SK-N-SH (cell line): Measurements from ENCODE around the gene C16orf74. TPM values are rescaled to one million over a fixed set of nuclear protein-coding genes. Genes with fewer than 3 reads are reported as not detected.

Experiments
- CTCF ChIA-PET: fragments of 300-600, 350-600 bp; formaldehyde crosslinking; extraction: SDS; loops from one replicate; lab custom pipeline; 2021; lab: Yijun Ruan, JAX
- POLR2A ChIA-PET: fragments of 350-600 bp; sonication (Branson Sonifier 250); formaldehyde crosslinking; extraction: SDS; loops from one replicate; lab custom pipeline; 2020; ENCODE audit warnings: antibody characterized with exemption, inconsistent platforms; lab: Yijun Ruan, JAX
- DNase-seq: peaks from one replicate; pipeline ENCODE4 v3.0.0; 2012
- H2AFZ ChIP-seq: fragments of 200-600 bp; sonication (generic); 2 replicates; pipeline ENCODE4 v1.8.1; 2016; ENCODE audit warnings: antibody characterized with exemption, mild to moderate bottlenecking, low read depth
- H3F3A ChIP-seq: fragments of 200-600 bp; sonication (generic); replicated peaks from 2 replicates; pipeline ENCODE3; 2016; ENCODE audit warnings: antibody characterized with exemption, mild to moderate bottlenecking; ENCODE audit not compliant: insufficient read depth
- H3K27ac ChIP-seq, 2 experiments: fragments of 200-500 bp in 1 of 2; fragments of 200-600 bp in 1 of 2; sonication (Bioruptor generic) in 1 of 2; sonication (generic), shearing (Covaris generic) in 1 of 2; 2 replicates each; pipeline versions ENCODE4 v1.5.1 to v1.6.1; 2014 to 2016; ENCODE audit warnings: low read depth in 2 of 2, inconsistent platforms in 1 of 2, low read length in 1 of 2, mild to moderate bottlenecking in 1 of 2, mixed read lengths in 1 of 2
- H3K27me3 ChIP-seq: fragments of 200-600 bp; sonication (generic), shearing (Covaris generic); 2 replicates; pipeline ENCODE4 v1.6.1; 2016; ENCODE audit warnings: mixed run types; ENCODE audit not compliant: insufficient read depth
- H3K36me3 ChIP-seq, 2 experiments: fragments of 200-500 bp in 1 of 2; fragments of 200-600 bp in 1 of 2; sonication (Bioruptor generic) in 1 of 2; sonication (generic) in 1 of 2; replicated peaks in 1 of 2; 2 replicates each; pipeline versions ENCODE3 to v1.5.1; 2014 to 2016; ENCODE audit warnings: low read length in 1 of 2, mild to moderate bottlenecking in 1 of 2; ENCODE audit not compliant: insufficient read depth in 2 of 2, control insufficient read depth in 1 of 2
- H3K4me1 ChIP-seq, 2 experiments: fragments of 200-500 bp in 1 of 2; fragments of 200-600 bp in 1 of 2; sonication (Bioruptor generic) in 1 of 2; sonication (generic), shearing (Covaris generic) in 1 of 2; 2 replicates each; pipeline versions ENCODE4 v1.5.1 to v1.6.1; 2014 to 2016; ENCODE audit warnings: low read depth in 1 of 2, low read length in 1 of 2, mixed run types in 1 of 2; ENCODE audit not compliant: insufficient read depth in 2 of 2, control insufficient read depth in 1 of 2
- H3K4me2 ChIP-seq: fragments of 200-600 bp; sonication (generic), shearing (Covaris generic); 2 replicates; pipeline ENCODE4 v1.6.1; 2017; ENCODE audit warnings: mixed run types
- H3K4me3 ChIP-seq, 2 experiments: fragments of 200-500 bp in 1 of 2; fragments of 200-600 bp in 1 of 2; sonication (Bioruptor generic) in 1 of 2; sonication (generic), shearing (Covaris generic) in 1 of 2; 2 replicates each; pipeline versions ENCODE4 v1.5.1 to v1.8.1; 2014 to 2016; ENCODE audit warnings: low read depth in 2 of 2, inconsistent platforms in 1 of 2, low read length in 1 of 2, mild to moderate bottlenecking in 1 of 2, mixed read lengths in 1 of 2, moderate library complexity in 1 of 2
- H3K79me2 ChIP-seq: fragments of 200-600 bp; sonication (generic); 2 replicates; pipeline ENCODE4 v1.8.1; 2017; ENCODE audit warnings: mild to moderate bottlenecking; ENCODE audit not compliant: insufficient read depth
- H3K9ac ChIP-seq: fragments of 200-600 bp; sonication (generic); 2 replicates; pipeline ENCODE4 v1.6.1; 2017; ENCODE audit warnings: mixed run types
- H3K9me2 ChIP-seq: fragments of 200-600 bp; sonication (generic); 2 replicates; pipeline ENCODE4 v1.6.1; 2017; ENCODE audit warnings: mixed run types
- H3K9me3 ChIP-seq: fragments of 200-600 bp; sonication (generic); 2 replicates; pipeline ENCODE4 v1.6.1; 2017; ENCODE audit warnings: mixed run types, mild to moderate bottlenecking, moderate library complexity
- H4K20me1 ChIP-seq: fragments of 200-600 bp; sonication (generic); 2 replicates; pipeline ENCODE4 v1.6.1; 2017; ENCODE audit warnings: mild to moderate bottlenecking, mixed run types; ENCODE audit not compliant: insufficient read depth
- ELF1 ChIP-seq: IDR thresholded peaks from 2 replicates; pipeline ENCODE4 v1.4.0; 2012
- EP300 ChIP-seq, 2 experiments: IDR thresholded peaks; 2 replicates each; pipeline versions ENCODE4 v1.4.0 to v1.6.1; 2012; ENCODE audit warnings: borderline replicate concordance in 1 of 2, low read depth in 1 of 2, low read length in 1 of 2
- EZH2phosphoT487 ChIP-seq: fragments of 200-600 bp; sonication (generic); IDR thresholded peaks from 2 replicates; pipeline ENCODE4 v1.6.1; 2017; ENCODE audit warnings: low read depth, mixed run types, mild to moderate bottlenecking, antibody characterized with exemption, moderate library complexity, borderline replicate concordance
- FOSL2 ChIP-seq: IDR thresholded peaks from 2 replicates; pipeline ENCODE4 v1.4.0; 2012; ENCODE audit warnings: low read depth, mild to moderate bottlenecking, moderate library complexity, borderline replicate concordance
- GATA2 ChIP-seq: sonication (generic); formaldehyde crosslinking; IDR thresholded peaks from 2 replicates; pipeline ENCODE4 v1.5.0; 2020; ENCODE audit warnings: mild to moderate bottlenecking, missing genetic modification reagents
- JUND ChIP-seq: IDR thresholded peaks from 2 replicates; pipeline ENCODE4 v1.4.0; 2012
- MEF2A ChIP-seq: IDR thresholded peaks from 2 replicates; pipeline ENCODE4 v1.4.0; 2012; ENCODE audit warnings: low read depth, borderline replicate concordance
- MXI1 ChIP-seq: IDR thresholded peaks from 2 replicates; pipeline ENCODE4 v1.6.1; 2012; ENCODE audit warnings: mild to moderate bottlenecking, low read depth, low read length, improper control_type of control experiment
- NFIC ChIP-seq: IDR thresholded peaks from 2 replicates; pipeline ENCODE4 v1.4.0; 2012; ENCODE audit warnings: borderline replicate concordance
- NRF1 ChIP-seq: IDR thresholded peaks from 2 replicates; pipeline ENCODE4 v1.6.1; 2012; ENCODE audit warnings: low read depth, mild to moderate bottlenecking, low read length
- RAD21 ChIP-seq: IDR thresholded peaks from 2 replicates; pipeline ENCODE4 v1.6.1; 2012; ENCODE audit warnings: mild to moderate bottlenecking, low read length
- RCOR1 ChIP-seq: fragments of 150-350 bp; IDR thresholded peaks from 2 replicates; pipeline ENCODE4 v1.6.1; 2017; ENCODE audit warnings: antibody characterized with exemption, low read length
- RFX5 ChIP-seq: IDR thresholded peaks from 2 replicates; pipeline ENCODE4 v1.6.1; 2012; ENCODE audit warnings: mild to moderate bottlenecking, improper control_type of control experiment, low read length
- SIN3A ChIP-seq: IDR thresholded peaks from 2 replicates; pipeline ENCODE4 v1.6.1; 2012; ENCODE audit warnings: low read depth, mild to moderate bottlenecking, low read length, moderate library complexity, borderline replicate concordance
- TAF1 ChIP-seq: IDR thresholded peaks from 2 replicates; pipeline ENCODE4 v1.6.1; 2012; ENCODE audit warnings: low read depth, mild to moderate bottlenecking, low read length, moderate library complexity, borderline replicate concordance
- TCF12 ChIP-seq: IDR thresholded peaks from 2 replicates; pipeline ENCODE4 v1.4.0; 2012
- TEAD4 ChIP-seq: IDR thresholded peaks from 2 replicates; pipeline ENCODE4 v1.4.0; 2012; ENCODE audit warnings: mild to moderate bottlenecking, borderline replicate concordance; ENCODE audit not compliant: insufficient read depth
- WGBS: methylation state at CpG from one replicate; pipeline ENCODE4 v1.1.6; 2017; ENCODE audit warnings: low lambda C conversion rate; 5-methylcytosine and 5-hydroxymethylcytosine counted together
- polyA plus RNA-seq, 3 experiments: library from polyadenylated mRNA; depleted of rRNA; stranded (reverse); fragments of >200 nt; gene quantifications; 2 replicates each; pipeline ENCODE4 v1.2.3, GENCODE V29; 2012
- TF ChIP-seq, protein P1 (sequence below): IDR thresholded peaks from 2 replicates; pipeline ENCODE4 v1.4.0; 2012; ENCODE audit warnings: low read depth
- TF ChIP-seq, protein P2 (sequence below): IDR thresholded peaks from 2 replicates; pipeline ENCODE4 v1.4.0; 2012; ENCODE audit warnings: low read depth, borderline replicate concordance
- TF ChIP-seq, protein P3 (sequence below): IDR thresholded peaks from 2 replicates; pipeline ENCODE4 v1.6.1; 2012; ENCODE audit warnings: mild to moderate bottlenecking, low read depth, low read length, moderate library complexity
- TF ChIP-seq, protein P4 (sequence below): IDR thresholded peaks from 2 replicates; pipeline ENCODE4; 2012
- TF ChIP-seq, protein P5 (sequence below): fragments of 200-600 bp; sonication (generic); IDR thresholded peaks from 2 replicates; pipeline ENCODE4 v1.6.1; 2017; ENCODE audit warnings: antibody characterized with exemption, mild to moderate bottlenecking, moderate library complexity
- TF ChIP-seq, protein P6 (sequence below): fragments of 150-350 bp; IDR thresholded peaks from 2 replicates; pipeline ENCODE4 v1.6.1; 2017; ENCODE audit warnings: antibody characterized with exemption, low read length, low read depth, borderline replicate concordance

C16orf74 gene
- polyA plus RNA-seq, 1 of the 3 experiments (the other 2 are of a cell fraction) = 27.2 TPM

DNA sequence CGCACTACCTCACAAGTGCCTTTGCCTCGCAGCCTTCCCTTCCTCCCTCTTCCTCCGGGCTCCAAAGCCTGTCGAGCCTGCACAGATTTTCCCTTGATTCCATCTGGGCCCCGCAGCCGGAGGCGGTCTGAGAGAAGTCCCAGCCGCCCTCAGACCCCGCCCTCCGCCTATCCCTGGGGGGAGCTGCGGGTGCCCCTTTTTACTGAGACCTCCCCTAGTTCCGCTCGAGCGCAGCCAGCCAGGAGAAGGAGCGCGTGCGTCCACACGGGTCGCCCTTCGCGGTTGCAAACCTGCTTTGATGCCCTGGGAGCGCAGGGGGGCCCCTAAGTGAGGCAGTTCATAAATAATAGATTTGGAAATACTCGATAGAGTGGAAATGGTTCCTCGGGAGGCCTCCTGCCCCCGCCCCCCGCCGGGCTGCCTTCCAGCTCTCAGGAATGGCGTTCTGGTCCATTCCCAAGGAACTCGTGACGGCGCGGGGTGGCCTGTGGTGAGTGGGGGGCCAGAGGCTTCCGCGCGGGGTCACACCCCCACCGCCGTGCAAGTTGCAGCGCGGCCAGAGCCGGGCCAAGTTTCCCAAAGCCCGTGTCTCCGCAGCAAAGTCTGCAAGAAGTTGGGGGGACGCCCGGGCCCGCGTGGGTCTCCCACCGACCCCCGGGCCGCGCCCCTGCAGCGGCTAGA, 610 bp downstream of the C16orf74 start:
- Histone ChIP-seq H3K4me2 (peak overlapping the region; percentile 98), H3K9me2 (no peaks in the 10 kb centered on the region), H3K9me3 (no peaks in the 10 kb centered on the region), H3K4me1 (peaks cover 14 to 20% of the 10 kb centered on the region in 2 experiments; a peak in 2 of 4 replicates), H3K27me3 (no peaks in the 10 kb centered on the region), H2AFZ (peak overlapping the region; percentile 87), H3K4me3 (peak overlapping the region; percentile 60 to 84), H4K20me1 (0 out of 2 replicates have a peak, but pooled peaks cover 3% of the 10 kb centered on the region), H3K27ac (no peak overlapping the region; a peak in 1 of 4 replicates), H3K9ac (peak overlapping the region; percentile 63; the same call in 1 of the 2 replicates), H3K36me3 (no peaks in the 10 kb centered on the region), H3K79me2 (peaks cover 28% of the 10 kb centered on the region), H3F3A (peaks cover 14% of the 10 kb centered on the region)
- peak; percentile 76 for DNase-seq
- POLR2A ChIA-PET = no interaction called here
- CTCF ChIA-PET = interaction anchor here (1.0 to 1.7 kb wide), 3 partner anchors 11 to 33 kb away, joined by 4 read pairs; no protein-coding TSS in a partner anchor
- WGBS = 3% methylated on average over 33 of the region's 51 CpGs
- no peak for TF ChIP-seq GATA2 (CRISPR knock-in tag)
- TF ChIP-seq, protein P1, sequence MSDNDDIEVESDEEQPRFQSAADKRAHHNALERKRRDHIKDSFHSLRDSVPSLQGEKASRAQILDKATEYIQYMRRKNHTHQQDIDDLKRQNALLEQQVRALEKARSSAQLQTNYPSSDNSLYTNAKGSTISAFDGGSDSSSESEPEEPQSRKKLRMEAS = peak; percentile 57
- TF ChIP-seq MXI1 = no peak
- TF ChIP-seq, protein P2, sequence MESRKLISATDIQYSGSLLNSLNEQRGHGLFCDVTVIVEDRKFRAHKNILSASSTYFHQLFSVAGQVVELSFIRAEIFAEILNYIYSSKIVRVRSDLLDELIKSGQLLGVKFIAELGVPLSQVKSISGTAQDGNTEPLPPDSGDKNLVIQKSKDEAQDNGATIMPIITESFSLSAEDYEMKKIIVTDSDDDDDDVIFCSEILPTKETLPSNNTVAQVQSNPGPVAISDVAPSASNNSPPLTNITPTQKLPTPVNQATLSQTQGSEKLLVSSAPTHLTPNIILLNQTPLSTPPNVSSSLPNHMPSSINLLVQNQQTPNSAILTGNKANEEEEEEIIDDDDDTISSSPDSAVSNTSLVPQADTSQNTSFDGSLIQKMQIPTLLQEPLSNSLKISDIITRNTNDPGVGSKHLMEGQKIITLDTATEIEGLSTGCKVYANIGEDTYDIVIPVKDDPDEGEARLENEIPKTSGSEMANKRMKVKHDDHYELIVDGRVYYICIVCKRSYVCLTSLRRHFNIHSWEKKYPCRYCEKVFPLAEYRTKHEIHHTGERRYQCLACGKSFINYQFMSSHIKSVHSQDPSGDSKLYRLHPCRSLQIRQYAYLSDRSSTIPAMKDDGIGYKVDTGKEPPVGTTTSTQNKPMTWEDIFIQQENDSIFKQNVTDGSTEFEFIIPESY = no peak
- TF ChIP-seq TEAD4 = no peak
- no peak for TF ChIP-seq MEF2A
- TF ChIP-seq RFX5 = no peak
- no peak for TF ChIP-seq FOSL2
- no peak for TF ChIP-seq EZH2phosphoT487
- no peak for TF ChIP-seq RCOR1
- TF ChIP-seq RAD21 = no peak
- no peak for TF ChIP-seq JUND
- TF ChIP-seq ELF1 = no peak
- TF ChIP-seq, protein P3, sequence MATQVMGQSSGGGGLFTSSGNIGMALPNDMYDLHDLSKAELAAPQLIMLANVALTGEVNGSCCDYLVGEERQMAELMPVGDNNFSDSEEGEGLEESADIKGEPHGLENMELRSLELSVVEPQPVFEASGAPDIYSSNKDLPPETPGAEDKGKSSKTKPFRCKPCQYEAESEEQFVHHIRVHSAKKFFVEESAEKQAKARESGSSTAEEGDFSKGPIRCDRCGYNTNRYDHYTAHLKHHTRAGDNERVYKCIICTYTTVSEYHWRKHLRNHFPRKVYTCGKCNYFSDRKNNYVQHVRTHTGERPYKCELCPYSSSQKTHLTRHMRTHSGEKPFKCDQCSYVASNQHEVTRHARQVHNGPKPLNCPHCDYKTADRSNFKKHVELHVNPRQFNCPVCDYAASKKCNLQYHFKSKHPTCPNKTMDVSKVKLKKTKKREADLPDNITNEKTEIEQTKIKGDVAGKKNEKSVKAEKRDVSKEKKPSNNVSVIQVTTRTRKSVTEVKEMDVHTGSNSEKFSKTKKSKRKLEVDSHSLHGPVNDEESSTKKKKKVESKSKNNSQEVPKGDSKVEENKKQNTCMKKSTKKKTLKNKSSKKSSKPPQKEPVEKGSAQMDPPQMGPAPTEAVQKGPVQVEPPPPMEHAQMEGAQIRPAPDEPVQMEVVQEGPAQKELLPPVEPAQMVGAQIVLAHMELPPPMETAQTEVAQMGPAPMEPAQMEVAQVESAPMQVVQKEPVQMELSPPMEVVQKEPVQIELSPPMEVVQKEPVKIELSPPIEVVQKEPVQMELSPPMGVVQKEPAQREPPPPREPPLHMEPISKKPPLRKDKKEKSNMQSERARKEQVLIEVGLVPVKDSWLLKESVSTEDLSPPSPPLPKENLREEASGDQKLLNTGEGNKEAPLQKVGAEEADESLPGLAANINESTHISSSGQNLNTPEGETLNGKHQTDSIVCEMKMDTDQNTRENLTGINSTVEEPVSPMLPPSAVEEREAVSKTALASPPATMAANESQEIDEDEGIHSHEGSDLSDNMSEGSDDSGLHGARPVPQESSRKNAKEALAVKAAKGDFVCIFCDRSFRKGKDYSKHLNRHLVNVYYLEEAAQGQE = no peak
- no peak for TF ChIP-seq NFIC
- 0 out of 2 replicates have a peak, but pooled peaks have one; percentile 16 for TF ChIP-seq TCF12
- TF ChIP-seq EP300 (IDR thresholded peaks at IDR 0.05; ENCODE audit: borderline replicate concordance in 1 of 2, low read depth in 1 of 2, low read length in 1 of 2) = no peak
- TF ChIP-seq, protein P4, sequence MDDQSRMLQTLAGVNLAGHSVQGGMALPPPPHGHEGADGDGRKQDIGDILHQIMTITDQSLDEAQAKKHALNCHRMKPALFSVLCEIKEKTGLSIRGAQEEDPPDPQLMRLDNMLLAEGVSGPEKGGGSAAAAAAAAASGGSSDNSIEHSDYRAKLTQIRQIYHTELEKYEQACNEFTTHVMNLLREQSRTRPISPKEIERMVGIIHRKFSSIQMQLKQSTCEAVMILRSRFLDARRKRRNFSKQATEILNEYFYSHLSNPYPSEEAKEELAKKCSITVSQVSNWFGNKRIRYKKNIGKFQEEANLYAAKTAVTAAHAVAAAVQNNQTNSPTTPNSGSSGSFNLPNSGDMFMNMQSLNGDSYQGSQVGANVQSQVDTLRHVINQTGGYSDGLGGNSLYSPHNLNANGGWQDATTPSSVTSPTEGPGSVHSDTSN = no peak
- TF ChIP-seq, protein P5, sequence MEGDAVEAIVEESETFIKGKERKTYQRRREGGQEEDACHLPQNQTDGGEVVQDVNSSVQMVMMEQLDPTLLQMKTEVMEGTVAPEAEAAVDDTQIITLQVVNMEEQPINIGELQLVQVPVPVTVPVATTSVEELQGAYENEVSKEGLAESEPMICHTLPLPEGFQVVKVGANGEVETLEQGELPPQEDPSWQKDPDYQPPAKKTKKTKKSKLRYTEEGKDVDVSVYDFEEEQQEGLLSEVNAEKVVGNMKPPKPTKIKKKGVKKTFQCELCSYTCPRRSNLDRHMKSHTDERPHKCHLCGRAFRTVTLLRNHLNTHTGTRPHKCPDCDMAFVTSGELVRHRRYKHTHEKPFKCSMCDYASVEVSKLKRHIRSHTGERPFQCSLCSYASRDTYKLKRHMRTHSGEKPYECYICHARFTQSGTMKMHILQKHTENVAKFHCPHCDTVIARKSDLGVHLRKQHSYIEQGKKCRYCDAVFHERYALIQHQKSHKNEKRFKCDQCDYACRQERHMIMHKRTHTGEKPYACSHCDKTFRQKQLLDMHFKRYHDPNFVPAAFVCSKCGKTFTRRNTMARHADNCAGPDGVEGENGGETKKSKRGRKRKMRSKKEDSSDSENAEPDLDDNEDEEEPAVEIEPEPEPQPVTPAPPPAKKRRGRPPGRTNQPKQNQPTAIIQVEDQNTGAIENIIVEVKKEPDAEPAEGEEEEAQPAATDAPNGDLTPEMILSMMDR = peak; percentile 25; the same call in 1 of the 2 replicates
- TF ChIP-seq SIN3A = no peak
- TF ChIP-seq, protein P6, sequence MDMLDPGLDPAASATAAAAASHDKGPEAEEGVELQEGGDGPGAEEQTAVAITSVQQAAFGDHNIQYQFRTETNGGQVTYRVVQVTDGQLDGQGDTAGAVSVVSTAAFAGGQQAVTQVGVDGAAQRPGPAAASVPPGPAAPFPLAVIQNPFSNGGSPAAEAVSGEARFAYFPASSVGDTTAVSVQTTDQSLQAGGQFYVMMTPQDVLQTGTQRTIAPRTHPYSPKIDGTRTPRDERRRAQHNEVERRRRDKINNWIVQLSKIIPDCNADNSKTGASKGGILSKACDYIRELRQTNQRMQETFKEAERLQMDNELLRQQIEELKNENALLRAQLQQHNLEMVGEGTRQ = no peak
- TF ChIP-seq TAF1 = no peak
- TF ChIP-seq NRF1 = no peak
